Tibial nerve (tissue), 4 donors: ENCODE data around the gene GAL3ST1. TPM values are rescaled to one million over a fixed set of nuclear protein-coding genes. Genes with fewer than 3 reads are reported as not detected.

Source experiments
- DNase-seq, 2 donors: peaks; one replicate each; pipeline ENCODE4 v3.0.0-alpha.2; 2019; ENCODE audit warnings: low spot score in 2 of 2
- H3K27ac ChIP-seq, 4 donors: fragments of 200-600 bp; sonication (generic) in 3 of 4; one replicate each; pipeline ENCODE4 v1.5.1; 2017 to 2019; ENCODE audit warnings: mild to moderate bottlenecking in 1 of 4
- H3K27me3 ChIP-seq, 2 donors: fragments of 200-600 bp; sonication (generic) in 1 of 2; one replicate each; pipeline versions ENCODE4 v1.5.1 to v1.6.0; 2017 to 2019
- H3K36me3 ChIP-seq, 3 donors: fragments of 200-600 bp; sonication (generic); one replicate each; pipeline ENCODE4 v1.5.1; 2018 to 2019
- H3K4me1 ChIP-seq, 4 donors: fragments of 200-600 bp; sonication (generic) in 3 of 4; one replicate each; pipeline ENCODE4 v1.5.1; 2017 to 2019
- H3K4me3 ChIP-seq, 4 donors: fragments of 200-600 bp; sonication (generic) in 3 of 4; one replicate each; pipeline ENCODE4 v1.5.1; 2017 to 2019; ENCODE audit warnings: mild to moderate bottlenecking in 1 of 4, moderate library complexity in 1 of 4
- H3K9me3 ChIP-seq, 4 donors: fragments of 200-600 bp; sonication (generic) in 3 of 4; one replicate each; pipeline ENCODE4 v1.5.1; 2017 to 2019
- EP300 ChIP-seq, 2 donors: sonication (generic); formaldehyde crosslinking; IDR thresholded peaks; one replicate each; pipeline ENCODE4 v1.6.1; 2017; ENCODE audit warnings: antibody characterized with exemption in 2 of 2, mild to moderate bottlenecking in 1 of 2
- POLR2A ChIP-seq, 2 donors: fragments of 450-650 bp; IDR thresholded peaks; one replicate each; pipeline ENCODE4 v1.6.1; 2017; ENCODE audit warnings: antibody characterized with exemption in 2 of 2, mild to moderate bottlenecking in 2 of 2, moderate library complexity in 2 of 2
- WGBS, 2 donors: methylation state at CpG; one replicate each; pipeline ENCODE4 v1.1.5; 2018; 5-methylcytosine and 5-hydroxymethylcytosine counted together
- total RNA-seq, 4 donors: library from RNA; depleted of rRNA; stranded (reverse); fragments of >200 nt; gene quantifications; one replicate each; pipeline ENCODE4 v1.1.0, GENCODE V29; 2016
- TF ChIP-seq, protein P1 (sequence below), 5 experiments: fragments of 200-600 bp in 3 of 5; fragments of 450-650 bp in 2 of 5; sonication (generic) in 3 of 5; IDR thresholded peaks; one replicate each; pipeline ENCODE4 v1.5.1; 2016 to 2019; ENCODE audit warnings: antibody characterized with exemption in 5 of 5, mild to moderate bottlenecking in 3 of 5, moderate library complexity in 2 of 5

GAL3ST1 gene
- total RNA-seq, 4 donors from 2014 or later = 17.4 to 22.2 (median 18.8) TPM

DNA sequence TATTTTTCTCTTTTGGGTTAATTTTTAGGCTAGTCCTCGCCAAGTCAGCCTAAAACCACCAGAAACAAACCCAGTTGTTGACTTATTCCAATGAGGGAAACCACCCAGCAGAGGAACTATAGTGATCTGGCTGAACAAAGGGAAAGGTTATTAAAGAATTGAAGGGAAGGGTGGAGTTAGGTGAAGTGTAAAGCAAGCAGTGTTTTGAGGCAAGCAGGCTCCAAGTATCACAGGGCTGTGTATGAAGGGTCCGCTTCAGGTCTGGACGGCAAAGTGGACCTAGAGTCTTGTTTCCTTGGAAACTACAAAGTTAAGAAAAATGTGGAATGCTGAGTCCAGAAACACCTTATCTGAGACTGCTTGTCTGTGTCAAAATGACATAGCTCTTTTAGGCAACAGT, 29.3 kb upstream of the GAL3ST1 start:
- Histone ChIP-seq H3K36me3 (no peaks in the 10 kb centered on the region), H3K27me3 (no peaks in the 10 kb centered on the region), H3K4me1 (peaks cover 0 to 31% (median 16%) of the 10 kb centered on the region in 4 donors), H3K4me3 (no peak overlapping the region), H3K27ac (no peak overlapping the region), H3K9me3 (no peaks in the 10 kb centered on the region)
- no peak for DNase-seq
- TF ChIP-seq POLR2A (IDR thresholded peaks at IDR 0.05) (no peak), EP300 (IDR thresholded peaks at IDR 0.05) (no peak)
- TF ChIP-seq, protein P1, sequence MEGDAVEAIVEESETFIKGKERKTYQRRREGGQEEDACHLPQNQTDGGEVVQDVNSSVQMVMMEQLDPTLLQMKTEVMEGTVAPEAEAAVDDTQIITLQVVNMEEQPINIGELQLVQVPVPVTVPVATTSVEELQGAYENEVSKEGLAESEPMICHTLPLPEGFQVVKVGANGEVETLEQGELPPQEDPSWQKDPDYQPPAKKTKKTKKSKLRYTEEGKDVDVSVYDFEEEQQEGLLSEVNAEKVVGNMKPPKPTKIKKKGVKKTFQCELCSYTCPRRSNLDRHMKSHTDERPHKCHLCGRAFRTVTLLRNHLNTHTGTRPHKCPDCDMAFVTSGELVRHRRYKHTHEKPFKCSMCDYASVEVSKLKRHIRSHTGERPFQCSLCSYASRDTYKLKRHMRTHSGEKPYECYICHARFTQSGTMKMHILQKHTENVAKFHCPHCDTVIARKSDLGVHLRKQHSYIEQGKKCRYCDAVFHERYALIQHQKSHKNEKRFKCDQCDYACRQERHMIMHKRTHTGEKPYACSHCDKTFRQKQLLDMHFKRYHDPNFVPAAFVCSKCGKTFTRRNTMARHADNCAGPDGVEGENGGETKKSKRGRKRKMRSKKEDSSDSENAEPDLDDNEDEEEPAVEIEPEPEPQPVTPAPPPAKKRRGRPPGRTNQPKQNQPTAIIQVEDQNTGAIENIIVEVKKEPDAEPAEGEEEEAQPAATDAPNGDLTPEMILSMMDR (IDR thresholded peaks at IDR 0.05) = no peak
- WGBS, 2 donors = 62 to 70% methylated on average over 3 of the region's 3 CpGs

DNA sequence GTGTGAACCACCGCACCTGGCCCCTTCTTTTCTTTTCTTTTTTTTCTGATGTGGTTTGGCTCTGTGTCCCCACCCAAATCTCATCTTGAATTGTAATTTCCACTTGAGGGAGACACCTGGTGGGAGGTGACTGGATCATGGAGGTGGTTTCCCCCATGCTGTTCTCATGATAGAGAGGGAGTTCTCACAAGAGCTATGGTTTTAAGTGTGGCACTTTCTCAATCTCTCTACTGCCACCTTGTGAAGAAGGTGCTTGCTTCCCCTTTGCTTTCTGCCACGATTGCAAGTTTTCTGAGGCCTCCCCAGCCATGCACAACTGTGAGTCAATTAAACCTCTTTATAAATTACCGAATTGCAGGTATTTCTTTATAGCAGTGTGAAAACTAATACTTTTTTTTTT, 27.6 kb upstream of the GAL3ST1 start:
- TF ChIP-seq, protein P1 (IDR thresholded peaks at IDR 0.05) = peak in 1 of 5 experiments; percentile 7
- TF ChIP-seq POLR2A (IDR thresholded peaks at IDR 0.05) = no peak
- DNase-seq = no peak
- Histone ChIP-seq H3K27ac (no peak overlapping the region), H3K4me3 (no peak overlapping the region), H3K9me3 (no peaks in the 10 kb centered on the region), H3K36me3 (no peaks in the 10 kb centered on the region), H3K4me1 (peaks cover 0 to 14% (median 3%) of the 10 kb centered on the region in 4 donors), H3K27me3 (no peaks in the 10 kb centered on the region)
- WGBS, 2 donors = 54 to 58% methylated on average over 3 of the region's 3 CpGs

DNA sequence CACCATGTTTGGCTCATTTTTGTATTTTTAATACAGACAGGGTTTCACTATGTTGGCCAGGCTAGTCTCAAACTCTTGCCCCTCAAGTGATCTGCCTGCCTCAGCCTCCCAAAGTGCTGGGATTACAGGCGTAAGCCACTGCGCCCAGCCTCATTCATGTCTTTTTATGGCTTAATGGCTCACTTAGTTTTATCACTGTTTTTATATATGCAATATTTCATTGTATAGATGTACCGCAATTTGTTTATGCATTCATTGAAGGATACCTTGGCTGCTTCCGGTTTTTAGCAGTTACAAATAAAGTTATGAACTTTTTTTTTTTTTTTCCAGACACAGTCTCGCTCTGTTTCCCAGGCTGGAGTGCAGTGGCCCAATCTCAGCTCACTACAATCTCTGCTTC, 27.0 kb upstream of the GAL3ST1 start:
- Histone ChIP-seq H3K36me3 (no peaks in the 10 kb centered on the region), H3K27me3 (no peaks in the 10 kb centered on the region), H3K27ac (no peak overlapping the region), H3K9me3 (no peaks in the 10 kb centered on the region), H3K4me3 (no peak overlapping the region), H3K4me1 (peaks cover 0 to 12% (median 2%) of the 10 kb centered on the region in 4 donors)
- TF ChIP-seq EP300 (IDR thresholded peaks at IDR 0.05) = no peak
- no peak for TF ChIP-seq POLR2A (IDR thresholded peaks at IDR 0.05)
- TF ChIP-seq, protein P1 (IDR thresholded peaks at IDR 0.05) = no peak
- DNase-seq = no peak
- 77 to 83% methylated on average over 5 of the region's 5 CpGs for WGBS, 2 donors

DNA sequence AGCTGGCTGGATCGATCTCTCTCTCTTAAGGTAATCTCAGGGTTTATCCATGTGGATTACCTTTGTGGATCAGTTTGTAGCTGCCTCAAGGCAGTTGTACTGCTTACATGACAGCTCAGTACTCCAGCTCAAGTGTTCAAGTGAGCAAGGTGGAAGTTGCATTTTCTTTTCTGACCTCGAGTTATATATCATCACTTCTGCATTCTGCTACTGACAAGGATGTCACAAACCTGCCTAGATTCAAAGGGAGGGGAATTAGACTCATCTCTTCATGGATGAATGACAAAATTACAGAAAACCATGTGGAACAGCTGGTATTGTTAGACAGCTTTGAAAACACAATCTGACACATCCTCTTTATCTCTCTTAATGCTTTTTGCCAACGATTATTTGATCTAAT, 26.5 kb upstream of the GAL3ST1 start:
- TF ChIP-seq, protein P1 (IDR thresholded peaks at IDR 0.05) = no peak
- TF ChIP-seq EP300 (IDR thresholded peaks at IDR 0.05) (no peak), POLR2A (IDR thresholded peaks at IDR 0.05) (no peak)
- Histone ChIP-seq H3K4me3 (no peak overlapping the region), H3K36me3 (no peaks in the 10 kb centered on the region), H3K9me3 (no peaks in the 10 kb centered on the region), H3K4me1 (peaks cover 0 to 9% (median 2%) of the 10 kb centered on the region in 4 donors), H3K27me3 (no peaks in the 10 kb centered on the region), H3K27ac (no peak overlapping the region)
- DNase-seq = no peak
- 64 to 73% methylated on average over 3 of the region's 3 CpGs for WGBS, 2 donors

DNA sequence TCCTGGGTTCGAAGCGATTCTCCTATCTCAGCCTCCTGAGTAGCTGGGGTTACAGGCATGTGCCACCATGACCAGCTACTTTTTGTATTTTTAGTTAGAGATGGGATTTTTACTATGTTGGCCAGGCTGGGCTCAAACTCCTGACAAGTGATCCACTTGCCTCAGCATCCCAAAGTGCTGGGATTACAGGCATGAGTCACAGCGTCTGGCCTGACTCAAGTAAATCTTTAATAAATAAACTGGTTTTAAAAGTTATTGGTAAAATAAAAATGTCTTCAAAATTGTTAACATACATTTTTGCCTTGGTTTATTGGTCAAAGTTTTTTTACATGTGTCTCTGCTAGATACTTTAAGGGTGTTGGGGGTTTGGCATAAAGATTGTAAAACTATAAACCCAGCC, 24.5 kb upstream of the GAL3ST1 start:
- no peak overlapping the region for H3K4me3 ChIP-seq
- 90% methylated on average over 3 of the region's 3 CpGs for WGBS, 2 donors
- no peaks in the 10 kb centered on the region for H3K27me3 ChIP-seq
- H3K36me3 ChIP-seq = no peaks in the 10 kb centered on the region
- H3K4me1 ChIP-seq = no peaks in the 10 kb centered on the region
- no peak for DNase-seq
- no peaks in the 10 kb centered on the region for H3K9me3 ChIP-seq
- TF ChIP-seq, protein P1 (IDR thresholded peaks at IDR 0.05) = no peak
- TF ChIP-seq EP300 (IDR thresholded peaks at IDR 0.05) (no peak), POLR2A (IDR thresholded peaks at IDR 0.05) (no peak)
- H3K27ac ChIP-seq = no peak overlapping the region
